WERI-Rb-1 (cell line): Measurements from ENCODE around the gene ZPBP.

ENCODE experiments used
- DNase-seq: peaks from one replicate; pipeline ENCODE4 v3.0.0-alpha.2; 2020
- H3K27ac ChIP-seq: fragments of 250-450 bp; sonication (Bioruptor Pico); 2 replicates; pipeline ENCODE4 v1.5.1; 2020; ENCODE audit warnings: mild to moderate bottlenecking, moderate library complexity
- H3K27me3 ChIP-seq: fragments of 250-450 bp; sonication (Bioruptor Pico); 2 replicates; pipeline ENCODE4 v1.5.1; 2021; ENCODE audit warnings: mild to moderate bottlenecking, low read depth, moderate library complexity; ENCODE audit not compliant: insufficient read depth, severe bottlenecking
- H3K36me3 ChIP-seq: fragments of 250-450 bp; sonication (Bioruptor Pico); 2 replicates; pipeline ENCODE4 v1.5.1; 2020; ENCODE audit warnings: mild to moderate bottlenecking, moderate library complexity
- H3K4me3 ChIP-seq: 2 replicates; pipeline ENCODE4 v1.5.1; 2011; ENCODE audit warnings: low read depth, mild to moderate bottlenecking, control low read depth, low read length
- H3K9me3 ChIP-seq: fragments of 250-450 bp; sonication (Bioruptor Pico); 2 replicates; pipeline ENCODE4 v1.5.1; 2021; ENCODE audit warnings: mild to moderate bottlenecking, moderate library complexity; ENCODE audit not compliant: severe bottlenecking
- CTCF ChIP-seq: IDR thresholded peaks from 2 replicates; pipeline ENCODE4 v1.5.1; 2011; ENCODE audit warnings: low read depth, mild to moderate bottlenecking, control low read depth, inconsistent platforms, low read length

The ZPBP gene

GRCh38 chr7:49976238-49976637, 116.8 kb downstream of the ZPBP start:
- H3K36me3 ChIP-seq: no peaks in the 10 kb centered on the region
- no peaks in the 10 kb centered on the region for H3K9me3 ChIP-seq
- no peaks in the 10 kb centered on the region for H3K27me3 ChIP-seq
- no peak overlapping the region for H3K27ac ChIP-seq
- no peak overlapping the region for H3K4me3 ChIP-seq
- TF ChIP-seq CTCF: no peak
- no peak for DNase-seq

DNA sequence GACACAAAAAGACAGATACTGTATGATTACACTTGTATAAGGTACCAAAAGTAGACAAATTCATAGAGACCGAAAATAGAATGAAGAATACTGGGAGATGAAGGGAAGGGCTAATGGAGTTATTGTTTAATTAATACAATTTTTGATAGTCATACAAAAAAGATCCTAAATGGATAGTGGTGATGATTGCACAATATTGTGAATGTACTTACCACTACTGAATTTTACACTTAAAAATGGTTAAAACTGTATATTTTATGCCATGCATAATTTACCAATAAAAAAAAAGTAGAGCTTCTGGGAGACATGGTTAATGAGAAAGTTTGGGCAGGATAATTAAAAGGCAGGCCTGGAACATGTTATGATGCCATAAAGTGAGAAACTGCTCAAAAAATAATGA, 119.0 kb downstream of the ZPBP start:
- H3K27ac ChIP-seq: no peak overlapping the region
- H3K36me3 ChIP-seq: no peaks in the 10 kb centered on the region
- no peaks in the 10 kb centered on the region for H3K9me3 ChIP-seq
- TF ChIP-seq CTCF: no peak
- H3K4me3 ChIP-seq: no peak overlapping the region
- H3K27me3 ChIP-seq: no peaks in the 10 kb centered on the region
- DNase-seq: no peak

GRCh38 chr7:49937608-49938007, 155.4 kb downstream of the ZPBP start:
- no peak for TF ChIP-seq CTCF
- Histone ChIP-seq H3K4me3 (no peak overlapping the region), H3K36me3 (no peaks in the 10 kb centered on the region), H3K27ac (no peak overlapping the region), H3K27me3 (no peaks in the 10 kb centered on the region), H3K9me3 (no peaks in the 10 kb centered on the region)
- no peak for DNase-seq

DNA sequence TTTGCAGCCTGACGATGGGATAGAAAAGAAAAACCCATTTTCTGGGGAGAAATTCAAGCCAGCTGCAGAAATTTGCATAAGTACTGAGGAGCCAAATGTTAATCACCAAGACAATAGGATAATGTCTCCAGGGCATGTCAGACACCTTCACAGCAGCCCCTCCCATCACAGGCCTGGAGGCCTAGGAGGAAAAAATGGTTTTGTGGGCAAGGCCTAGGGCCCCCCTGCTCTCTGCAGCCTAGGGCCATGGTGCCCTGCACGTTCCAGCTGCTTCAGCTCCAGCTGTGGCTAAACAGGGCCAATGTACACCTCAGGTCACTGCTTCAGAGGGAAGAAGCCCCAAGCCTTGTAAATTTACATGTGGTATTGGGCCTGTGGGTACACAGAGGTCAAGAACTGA, 161.4 kb downstream of the ZPBP start:
- Histone ChIP-seq H3K27me3 (no peaks in the 10 kb centered on the region), H3K4me3 (no peak overlapping the region), H3K36me3 (no peaks in the 10 kb centered on the region), H3K27ac (no peak overlapping the region), H3K9me3 (peaks cover 3% of the 10 kb centered on the region)
- no peak for TF ChIP-seq CTCF
- DNase-seq: no peak

GRCh38 chr7:49928787-49929186, 164.3 kb downstream of the ZPBP start:
- H3K9me3 ChIP-seq: peaks cover 3% of the 10 kb centered on the region
- DNase-seq: no peak
- H3K27me3 ChIP-seq: no peaks in the 10 kb centered on the region
- no peak overlapping the region for H3K4me3 ChIP-seq
- no peaks in the 10 kb centered on the region for H3K36me3 ChIP-seq
- no peak for TF ChIP-seq CTCF
- no peak overlapping the region for H3K27ac ChIP-seq

GRCh38 chr7:49927631-49928030, 165.4 kb downstream of the ZPBP start:
- Histone ChIP-seq H3K9me3 (peaks cover 3% of the 10 kb centered on the region), H3K27ac (no peak overlapping the region), H3K4me3 (no peak overlapping the region), H3K27me3 (no peaks in the 10 kb centered on the region), H3K36me3 (no peaks in the 10 kb centered on the region)
- no peak for TF ChIP-seq CTCF
- DNase-seq: no peak
